Uterus (tissue), 2 donors: ENCODE measurements around the gene RELL1.

Experiments
- CTCF ChIP-seq, 4 experiments: fragments of 200-600 bp in 2 of 4; fragments of 450-650 bp in 2 of 4; sonication (generic) in 2 of 4; IDR thresholded peaks; one replicate each; pipeline ENCODE4 v1.5.1; 2016 to 2019; ENCODE audit warnings: antibody characterized with exemption in 4 of 4, mild to moderate bottlenecking in 2 of 4, moderate library complexity in 1 of 4
- POLR2A ChIP-seq, 2 donors: fragments of 450-650 bp; IDR thresholded peaks; one replicate each; pipeline ENCODE4 v1.6.1; 2016; ENCODE audit warnings: antibody characterized with exemption in 2 of 2, mild to moderate bottlenecking in 1 of 2, moderate library complexity in 1 of 2

GRCh38 chr4:37689353-37690095, 3.3 kb upstream of the RELL1 start:
- no peak for TF ChIP-seq CTCF (IDR thresholded peaks at IDR 0.05)
- TF ChIP-seq POLR2A (IDR thresholded peaks at IDR 0.05): no peak
